GM11168 (cell line): Measurements from ENCODE around the gene TMEM61.

Source experiments
- in situ Hi-C: fragments of 300-500 bp; cut with MboI; formaldehyde crosslinking; loops from one replicate; pipeline ENCODE4 v1.12.0; 2022; ENCODE audit warnings: low sequenced_read_pairs; ENCODE audit not compliant: unreplicated experiment

Gene TMEM61

GRCh38 chr1:54981466-54981865 lies 1.0 kb downstream of the TMEM61 start:
- in situ Hi-C loops, result no loop called here

DNA sequence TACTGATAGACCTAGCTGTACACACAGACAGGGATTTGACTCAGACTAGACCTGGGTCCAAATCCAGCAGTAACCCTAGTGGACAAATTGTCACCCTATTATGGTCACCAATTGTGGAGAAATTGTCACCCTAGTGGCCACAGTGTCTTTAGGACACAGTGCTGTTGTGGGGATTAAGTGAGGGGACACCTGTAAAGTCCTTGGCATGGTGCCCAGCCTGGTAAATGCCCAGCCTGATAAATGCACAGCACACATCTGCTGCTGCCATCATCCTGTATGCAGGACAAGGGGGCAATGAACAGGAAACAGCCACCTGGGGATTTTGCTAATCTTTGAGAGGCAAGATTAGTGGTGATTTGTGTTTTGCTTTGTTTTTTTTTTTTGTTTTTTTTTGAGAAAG lies 2.3 kb downstream of the TMEM61 start:
- in situ Hi-C loops, result no loop called here

GRCh38 chr1:54984131-54984842 lies 3.9 kb downstream of the TMEM61 start:
- in situ Hi-C loops, result no loop called here

DNA sequence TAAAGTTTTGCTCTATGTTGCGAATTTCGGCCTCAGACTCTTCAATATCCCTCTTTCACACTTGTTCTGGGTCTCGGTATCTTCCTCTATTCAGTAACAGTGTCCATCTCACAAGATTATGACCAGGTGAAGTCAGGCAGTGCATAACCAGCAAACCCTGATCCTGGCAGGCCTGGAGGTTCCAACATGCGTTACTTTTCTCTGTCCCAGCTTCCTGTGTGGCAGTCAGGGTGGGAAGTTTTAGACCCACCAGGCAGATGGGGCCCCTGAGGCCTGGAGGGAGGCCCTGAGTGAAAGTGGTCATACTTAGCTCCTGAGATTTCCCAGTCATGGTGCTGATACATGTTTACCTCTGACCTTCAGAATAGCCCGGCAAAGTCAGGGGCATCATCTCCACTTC lies 5.1 kb downstream of the TMEM61 start:
- in situ Hi-C loops, result no loop called here

DNA sequence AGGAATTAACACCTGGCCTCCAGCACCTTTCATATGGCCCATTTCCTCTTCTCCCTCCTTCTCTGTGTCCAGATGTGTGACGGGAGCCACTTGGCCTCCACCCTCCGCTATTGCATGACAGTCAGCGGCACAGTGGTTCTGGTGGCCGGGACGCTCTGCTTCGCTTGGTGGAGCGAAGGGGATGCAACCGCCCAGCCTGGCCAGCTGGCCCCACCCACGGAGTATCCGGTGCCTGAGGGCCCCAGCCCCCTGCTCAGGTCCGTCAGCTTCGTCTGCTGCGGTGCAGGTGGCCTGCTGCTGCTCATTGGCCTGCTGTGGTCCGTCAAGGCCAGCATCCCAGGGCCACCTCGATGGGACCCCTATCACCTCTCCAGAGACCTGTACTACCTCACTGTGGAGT lies 5.6 kb downstream of the TMEM61 start:
- in situ Hi-C loops, result no loop called here

GRCh38 chr1:54986533-54986932 lies 6.1 kb downstream of the TMEM61 start:
- in situ Hi-C loops, result no loop called here

GRCh38 chr1:54987427-54987826 lies 7.0 kb downstream of the TMEM61 start:
- in situ Hi-C loops, result no loop called here

GRCh38 chr1:54987919-54988705 lies 7.7 kb downstream of the TMEM61 start:
- in situ Hi-C loops, result no loop called here

- in situ Hi-C loops, result no loop called here
Measured at GRCh38 chr1:54988975-54989374, 8.5 kb downstream of the TMEM61 start.

GRCh38 chr1:54989473-54989872 lies 9.0 kb downstream of the TMEM61 start:
- in situ Hi-C loops, result no loop called here

DNA sequence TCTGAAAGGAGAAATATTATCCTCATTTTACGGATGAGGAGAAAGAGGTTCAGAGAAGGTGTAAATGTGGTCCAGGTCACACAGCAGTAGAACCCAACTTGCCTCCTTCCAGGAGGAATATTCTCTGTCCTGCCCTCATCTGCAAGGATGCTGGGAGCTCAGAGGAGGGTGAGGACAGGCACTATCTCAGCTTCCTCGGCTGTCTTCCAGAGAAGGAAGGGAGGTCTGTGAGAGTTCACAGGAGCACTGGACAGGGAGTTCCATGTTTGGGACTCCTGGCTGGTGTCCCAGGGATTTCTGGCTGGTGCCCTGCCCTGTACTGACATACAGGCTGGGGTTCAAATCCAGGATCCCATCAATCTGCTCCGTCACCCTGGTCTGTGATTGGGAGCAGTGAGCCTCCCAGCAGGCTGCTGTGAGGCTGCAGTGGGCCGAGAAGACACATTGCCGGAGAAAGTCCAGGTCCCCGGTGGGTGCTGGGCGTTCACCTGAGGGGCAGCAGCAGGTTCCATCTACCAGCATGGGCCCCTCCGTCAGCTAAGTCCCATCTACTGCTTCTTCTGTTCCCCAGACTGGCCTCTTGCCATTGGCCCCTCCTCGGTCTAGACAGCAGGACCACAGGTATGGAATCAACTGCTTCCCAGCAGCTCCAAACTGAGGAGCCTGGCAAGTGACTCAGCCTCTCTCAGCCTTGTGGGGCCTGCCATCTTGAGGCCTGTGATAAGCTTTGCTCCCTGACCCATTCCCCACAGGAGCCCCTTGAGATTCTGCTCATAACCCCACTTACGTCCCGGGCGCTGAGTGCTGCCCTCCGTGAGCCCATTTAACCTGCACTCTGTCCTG lies 9.8 kb downstream of the TMEM61 start:
- in situ Hi-C loops, result no loop called here

DNA sequence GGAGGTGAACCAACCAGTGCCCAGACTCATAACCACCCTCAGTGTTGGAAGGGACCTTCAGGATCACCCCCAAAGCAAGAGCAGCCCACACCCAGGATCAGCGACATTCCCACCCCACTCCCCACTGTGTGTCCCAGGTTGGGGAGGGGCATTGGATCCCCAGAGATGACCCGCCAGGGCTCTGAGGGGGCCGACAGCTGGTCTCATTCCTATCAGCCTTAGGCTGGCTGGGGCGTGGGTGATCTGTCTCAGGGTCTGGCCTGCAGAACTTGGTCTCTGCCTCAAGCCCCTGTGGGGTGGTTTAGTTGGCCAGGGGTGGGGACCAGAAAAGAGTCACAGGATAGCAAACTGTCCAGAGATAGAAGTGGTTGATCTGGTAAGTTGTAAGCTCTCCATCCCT lies 10.5 kb downstream of the TMEM61 start:
- in situ Hi-C loops, result no loop called here

GRCh38 chr1:54991939-54992338 lies 11.5 kb downstream of the TMEM61 start:
- in situ Hi-C loops, result no loop called here

DNA sequence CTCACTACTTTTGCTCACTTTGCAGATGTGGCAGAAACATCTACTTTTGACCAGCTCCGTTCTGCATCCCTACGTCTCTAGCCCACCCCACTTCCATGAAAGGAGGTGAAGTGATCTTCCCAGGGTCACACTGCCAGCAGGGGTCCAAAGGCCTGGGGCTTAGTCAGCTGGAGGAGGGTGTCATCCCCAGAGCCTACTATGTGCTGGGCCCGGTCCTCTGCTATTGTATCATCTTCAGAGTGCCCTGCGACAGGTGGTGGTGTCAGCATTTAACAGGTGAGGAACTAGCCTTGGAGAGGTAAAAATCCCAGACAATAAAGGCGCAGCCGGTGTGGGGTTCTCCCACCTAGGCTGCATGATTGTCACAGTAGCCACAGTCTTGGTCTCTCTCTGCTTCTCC lies 12.7 kb downstream of the TMEM61 start:
- in situ Hi-C loops, result no loop called here

DNA sequence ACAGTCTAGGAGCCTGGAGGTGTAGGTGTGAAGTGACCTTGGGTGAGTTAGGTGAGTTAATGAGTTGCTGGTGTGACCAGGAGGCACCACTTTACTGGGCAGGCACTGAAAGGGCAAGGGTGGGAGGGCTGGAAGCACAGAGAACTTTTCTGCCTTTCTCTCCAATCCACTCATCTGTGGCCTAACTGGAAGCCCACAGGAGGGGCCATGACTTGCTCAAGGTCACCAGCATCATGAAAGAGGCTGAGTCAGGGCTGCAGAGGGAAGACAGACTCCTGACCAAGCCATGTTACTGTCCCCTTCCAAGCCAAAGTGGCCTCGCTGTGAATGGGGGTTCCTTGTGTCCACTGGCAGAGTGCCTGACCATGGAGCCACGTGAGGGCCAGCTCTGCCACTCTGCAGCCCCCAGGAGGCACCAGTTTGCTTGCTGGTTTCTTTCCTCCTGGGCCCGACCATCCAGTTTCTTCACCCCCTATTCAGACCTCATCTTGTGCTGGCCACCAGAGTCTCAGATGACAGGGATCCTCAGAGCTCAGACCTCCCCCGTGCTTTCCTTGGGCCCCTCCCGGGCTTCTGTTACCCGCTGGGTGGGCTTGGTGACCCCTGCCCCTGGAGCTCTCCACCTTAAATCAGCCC lies 14.0 kb downstream of the TMEM61 start:
- in situ Hi-C loops, result no loop called here

- in situ Hi-C loops, result loop anchor here (5.0 kb wide), 1 partner anchor 48 kb away; no protein-coding TSS in a partner anchor
Measured at GRCh38 chr1:54995013-54995760, 14.8 kb downstream of the TMEM61 start.

GRCh38 chr1:54995835-54996234 lies 15.4 kb downstream of the TMEM61 start:
- in situ Hi-C loops, result loop anchor here (5.0 kb wide), 1 partner anchor 49 kb away; no protein-coding TSS in a partner anchor

DNA sequence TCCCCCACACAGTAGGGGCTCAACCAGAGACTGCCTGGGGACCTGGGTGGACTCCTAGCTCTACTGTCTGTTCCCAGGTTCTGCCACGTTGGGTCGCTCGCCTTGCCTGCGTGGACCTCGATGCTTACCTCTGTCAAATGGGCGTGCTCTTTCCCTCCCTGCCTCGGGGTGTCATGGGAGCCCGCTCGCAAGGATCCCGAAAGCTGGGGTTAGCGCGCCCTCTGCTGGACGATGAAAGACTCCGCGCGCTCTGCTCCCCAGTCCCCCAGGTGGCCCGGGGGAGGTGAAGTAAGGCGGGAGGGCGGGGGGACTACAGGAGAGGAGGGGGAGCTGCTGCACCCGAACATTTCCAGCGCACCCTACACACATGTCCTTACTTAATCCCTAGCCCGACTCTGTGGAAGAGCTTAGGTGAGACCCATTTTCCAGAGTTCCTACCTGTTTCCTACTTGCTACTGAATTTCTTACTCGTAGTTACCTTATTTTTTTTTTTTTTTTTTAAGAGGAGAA lies 16.0 kb downstream of the TMEM61 start:
- in situ Hi-C loops, result loop anchor here (5.0 kb wide), 1 partner anchor 49 kb away; no protein-coding TSS in a partner anchor
